Pancreas (tissue), 10 donors: ENCODE results near the gene NETO2. TPM values are rescaled to one million over a fixed set of nuclear protein-coding genes. Genes with fewer than 3 reads are reported as not detected.

Experiments used
- ATAC-seq, 4 donors: fragments of 200-7000 bp; cut with Tn5 transposase; one replicate each; pipeline versions ENCODE4 v1.8.0 to v1.9.1; 2020; ENCODE audit warnings: mild to moderate bottlenecking in 4 of 4, moderate library complexity in 4 of 4
- DNase-seq, 6 donors: peaks; one replicate each; pipeline ENCODE4 v3.0.0-alpha.2; 2020
- FAIRE-seq: peaks from 2 replicates; lab custom pipeline; 2012; peaks lifted over from hg19 to GRCh38; lab: Jason Lieb, UNC
- H3K27ac ChIP-seq, 4 donors: fragments of 200-600 bp; sonication (generic); 1 replicate in 3 of 4; 2 replicates in 1 of 4; pipeline versions ENCODE4 v1.5.0 to v1.8.0; 2020
- H3K27me3 ChIP-seq, 4 donors: fragments of 200-600 bp; one replicate each; pipeline ENCODE4 v1.8.0; 2021
- H3K36me3 ChIP-seq, 3 donors: fragments of 200-600 bp; sonication (generic) in 1 of 3; one replicate each; pipeline versions ENCODE4 v1.5.0 to v1.8.0; 2020 to 2021
- H3K4me1 ChIP-seq, 3 donors: fragments of 200-600 bp; one replicate each; pipeline ENCODE4 v1.8.0; 2021
- H3K4me3 ChIP-seq, 4 donors: fragments of 200-600 bp; sonication (generic) in 2 of 4; one replicate each; pipeline versions ENCODE4 v1.5.0 to v1.8.0; 2020 to 2021
- H3K9me3 ChIP-seq, 4 donors: fragments of 200-600 bp; one replicate each; pipeline ENCODE4 v1.8.0; 2021
- CTCF ChIP-seq, 4 donors: fragments of 200-600 bp; sonication (generic) in 3 of 4; IDR thresholded peaks; one replicate each; pipeline versions ENCODE4 v1.5.0 to v1.8.0; 2021; ENCODE audit warnings: antibody characterized with exemption in 4 of 4
- WGBS, 2 donors: extraction: QIAGEN DNeasy Blood & Tissue Kit; methylation state at CpG; one replicate each; pipeline ENCODE4 v1.1.7; 2013; 5-methylcytosine and 5-hydroxymethylcytosine counted together
- intact Hi-C, 3 donors: fragments of 100-400 bp; cut with DNase I; formaldehyde crosslinking; loops; one replicate each; pipeline versions ENCODE4 v1.11.1 to v1.14.2; 2022
- polyA plus RNA-seq, 2 donors: library from polyadenylated mRNA; stranded (reverse); fragments of 200-250 nt; gene quantifications; one replicate each; pipeline ENCODE4 v1.2.3, GENCODE V29; 2013
- total RNA-seq, 6 donors: library from RNA; stranded (reverse); fragmentation: NEBNext Ultra II Directional in 4 of 6; extraction: Animal tissue kit (Norgen Biotek cat#: 25700) in 4 of 6; gene quantifications; one replicate each; pipeline versions ENCODE4 v1.2.1 to v1.2.4, GENCODE V29; 2021 to 2023
- donor health status: healthy with polysubstance abuse.
- donor health status: DM: no; HTN: no; CAD: no; lungs with moderate emphysema.
- donor health status: DM: no; HTN: no; CAD: no.
- donor health status: control.
- donor health status: control.
- donor health status: Bipolar disorder and iron deficiency.
- donor health status: DM: yes; HTN: yes; CAD: no.
- donor health status: DM: no; HTN: no; CAD: no.
- donor health status: DM: no; HTN: no; CAD: no.
- donor health status: DM: yes; HTN: yes; CAD: no.

The NETO2 gene
- total and polyA plus RNA-seq, 8 donors = 0.12 to 2.9 (median 0.57) TPM

GRCh38 chr16:47136099-47136842, 7.5 kb downstream of the NETO2 start:
- Histone ChIP-seq H3K36me3 (no peaks in the 10 kb centered on the region), H3K27ac (no peak overlapping the region), H3K9me3 (no peaks in the 10 kb centered on the region), H3K4me1 (no peaks in the 10 kb centered on the region), H3K4me3 (no peak overlapping the region), H3K27me3 (no peaks in the 10 kb centered on the region)
- no peak for TF ChIP-seq CTCF (IDR thresholded peaks at IDR 0.05)
- ATAC-seq (no peak), FAIRE-seq (no peak), DNase-seq (no peak)
- WGBS, 2 donors = 84 to 90% methylated on average over 8 of the region's 8 CpGs
- intact Hi-C loops = no loop called here

- intact Hi-C loops = no loop called here
- FAIRE-seq (no peak), ATAC-seq (no peak), DNase-seq (no peak)
- no peak overlapping the region for H3K4me3 ChIP-seq
- no peak overlapping the region for H3K27ac ChIP-seq
- H3K4me1 ChIP-seq = no peaks in the 10 kb centered on the region
- no peak for TF ChIP-seq CTCF (IDR thresholded peaks at IDR 0.05)
- no peaks in the 10 kb centered on the region for H3K36me3 ChIP-seq
- no peaks in the 10 kb centered on the region for H3K27me3 ChIP-seq
- whole genome bisulfite sequencing, 2 donors = 83 to 84% methylated on average over 4 of the region's 4 CpGs
- no peaks in the 10 kb centered on the region for H3K9me3 ChIP-seq
Observed at GRCh38 chr16:47134550-47134949, 9.2 kb downstream of the NETO2 start.

GRCh38 chr16:47132308-47132707, 11.4 kb downstream of the NETO2 start:
- DNase-seq (no peak), ATAC-seq (no peak), FAIRE-seq (no peak)
- Histone ChIP-seq H3K27me3 (no peaks in the 10 kb centered on the region), H3K4me3 (no peak overlapping the region), H3K27ac (no peak overlapping the region), H3K36me3 (no peaks in the 10 kb centered on the region), H3K4me1 (no peaks in the 10 kb centered on the region), H3K9me3 (no peaks in the 10 kb centered on the region)
- intact Hi-C loops = no loop called here
- TF ChIP-seq CTCF (IDR thresholded peaks at IDR 0.05) = no peak

GRCh38 chr16:47129755-47130435, 13.8 kb downstream of the NETO2 start:
- 81 to 88% methylated on average over 7 of the region's 7 CpGs for whole genome bisulfite sequencing, 2 donors
- no peaks in the 10 kb centered on the region for H3K36me3 ChIP-seq
- intact Hi-C loops = no loop called here
- H3K9me3 ChIP-seq = no peaks in the 10 kb centered on the region
- no peak for FAIRE-seq
- no peak for DNase-seq
- no peaks in the 10 kb centered on the region for H3K4me1 ChIP-seq
- no peak for TF ChIP-seq CTCF (IDR thresholded peaks at IDR 0.05)
- no peak overlapping the region for H3K4me3 ChIP-seq
- no peak overlapping the region for H3K27ac ChIP-seq
- no peaks in the 10 kb centered on the region for H3K27me3 ChIP-seq
- ATAC-seq = no peak

GRCh38 chr16:47127541-47127940, 16.2 kb downstream of the NETO2 start:
- 77 to 83% methylated on average over 3 of the region's 3 CpGs for WGBS, 2 donors
- H3K36me3 ChIP-seq = no peaks in the 10 kb centered on the region
- no peak overlapping the region for H3K27ac ChIP-seq
- H3K4me3 ChIP-seq = no peak overlapping the region
- FAIRE-seq = no peak
- no peaks in the 10 kb centered on the region for H3K4me1 ChIP-seq
- H3K9me3 ChIP-seq = no peaks in the 10 kb centered on the region
- H3K27me3 ChIP-seq = no peaks in the 10 kb centered on the region
- intact Hi-C loops = no loop called here
- DNase-seq = no peak
- no peak for ATAC-seq
- TF ChIP-seq CTCF (IDR thresholded peaks at IDR 0.05) = no peak
